HEK293T (cell line): ENCODE measurements around the gene OR52B4.
"Not testable (repeated sequence)": the region's sequence is repeated elsewhere in the genome, so short reads cannot be mapped to it uniquely, and the experiment has no call there.

Experiments
- CTCF ChIA-PET: fragments of 350-600 bp; formaldehyde crosslinking; extraction: SDS; loops from one replicate; lab custom pipeline; 2021; ENCODE audit warnings: antibody characterized with exemption, inconsistent platforms; lab: Yijun Ruan, JAX
- POLR2A ChIA-PET: fragments of 350-600 bp; formaldehyde crosslinking; extraction: SDS; loops from one replicate; lab custom pipeline; 2020; ENCODE audit warnings: antibody characterized with exemption, inconsistent platforms; lab: Yijun Ruan, JAX
- DNase-seq: peaks from one replicate; pipeline ENCODE4 v3.0.0; 2012; ENCODE audit warnings: mixed read lengths; ENCODE audit errors: extremely low spot score
- ARNT ChIP-seq: fragments of 450-650 bp; IDR thresholded peaks from 2 replicates; pipeline ENCODE4 v1.6.1; 2017; ENCODE audit warnings: mild to moderate bottlenecking
- BHLHE40 ChIP-seq: fragments of 450-650 bp; IDR thresholded peaks from 2 replicates; pipeline ENCODE4 v1.6.1; 2016; ENCODE audit warnings: mild to moderate bottlenecking, moderate library complexity, borderline replicate concordance
- CTBP1 ChIP-seq: fragments of 450-650 bp; IDR thresholded peaks from 2 replicates; pipeline ENCODE4 v1.6.1; 2016; ENCODE audit warnings: borderline replicate concordance
- ELF4 ChIP-seq: fragments of 450-650 bp; IDR thresholded peaks from 2 replicates; pipeline ENCODE4 v1.6.1; 2017; ENCODE audit warnings: antibody characterized with exemption
- FOXA1 ChIP-seq: fragments of 450-650 bp; IDR thresholded peaks from 2 replicates; pipeline ENCODE4 v1.6.1; 2016; ENCODE audit warnings: mild to moderate bottlenecking
- HDGF ChIP-seq: fragments of 450-650 bp; IDR thresholded peaks from 2 replicates; pipeline ENCODE4 v1.6.1; 2017; ENCODE audit warnings: antibody characterized with exemption, borderline replicate concordance
- L3MBTL2 ChIP-seq: fragments of 450-650 bp; conservative IDR thresholded peaks from 2 replicates; pipeline ENCODE4 v1.6.1; 2016; ENCODE audit warnings: mild to moderate bottlenecking
- SP1 ChIP-seq: fragments of 450-650 bp; IDR thresholded peaks from 2 replicates; pipeline ENCODE4 v1.6.1; 2017
- TARDBP ChIP-seq: fragments of 450-650 bp; IDR thresholded peaks from 2 replicates; pipeline ENCODE4 v1.6.1; 2016
- ZNF384 ChIP-seq: fragments of 450-650 bp; IDR thresholded peaks from 2 replicates; pipeline ENCODE4 v1.6.1; 2016
- TF ChIP-seq, protein P1 (sequence below): fragments of 450-650 bp; IDR thresholded peaks from 2 replicates; pipeline ENCODE4 v1.6.1; 2016

Gene OR52B4

DNA sequence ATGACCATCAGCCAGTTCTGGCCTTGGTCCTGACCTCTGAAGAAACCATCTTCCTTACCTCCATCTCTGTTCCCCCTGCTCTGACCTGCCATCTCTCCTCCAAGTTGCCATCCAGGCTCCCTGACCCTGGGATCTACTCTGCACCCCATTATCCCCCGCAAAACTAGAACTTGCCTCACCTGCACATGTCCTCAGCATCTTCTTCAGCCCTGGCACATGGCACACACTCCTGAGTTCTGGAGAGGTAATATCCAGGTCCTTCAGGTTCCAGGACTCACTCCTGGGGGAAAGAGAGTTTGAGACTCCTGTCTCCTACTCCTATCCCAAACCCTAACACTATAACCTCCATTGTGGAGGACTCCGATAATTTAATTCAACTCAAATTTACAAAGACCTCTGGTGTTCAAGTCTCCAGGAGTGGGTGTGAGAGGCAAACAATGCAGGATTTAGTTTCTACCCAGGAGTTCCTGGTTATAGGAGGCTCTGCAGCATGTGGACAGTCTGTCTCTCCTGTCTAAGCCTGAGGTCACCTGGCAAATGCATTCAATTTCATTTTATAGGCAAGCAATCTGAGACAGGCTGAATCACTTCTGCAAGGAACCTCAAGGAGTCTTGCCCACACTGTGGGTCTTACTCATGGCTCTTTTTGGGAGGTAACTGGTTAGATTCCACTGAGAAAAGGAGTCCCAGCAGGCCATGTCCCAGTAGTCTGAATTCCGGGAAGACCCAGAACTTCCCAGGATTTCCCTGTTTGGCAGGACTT, 18.0 kb upstream of the OR52B4 start:
- POLR2A ChIA-PET: no interaction called here
- TF ChIP-seq HDGF (no peak), BHLHE40 (no peak), ELF4 (no peak), TARDBP (no peak), ARNT (no peak), CTBP1 (no peak)
- CTCF ChIA-PET: no interaction called here
- no peak for DNase-seq

GRCh38 chr11:4381901-4382300, 13.7 kb upstream of the OR52B4 start:
- TF ChIP-seq, protein P1, sequence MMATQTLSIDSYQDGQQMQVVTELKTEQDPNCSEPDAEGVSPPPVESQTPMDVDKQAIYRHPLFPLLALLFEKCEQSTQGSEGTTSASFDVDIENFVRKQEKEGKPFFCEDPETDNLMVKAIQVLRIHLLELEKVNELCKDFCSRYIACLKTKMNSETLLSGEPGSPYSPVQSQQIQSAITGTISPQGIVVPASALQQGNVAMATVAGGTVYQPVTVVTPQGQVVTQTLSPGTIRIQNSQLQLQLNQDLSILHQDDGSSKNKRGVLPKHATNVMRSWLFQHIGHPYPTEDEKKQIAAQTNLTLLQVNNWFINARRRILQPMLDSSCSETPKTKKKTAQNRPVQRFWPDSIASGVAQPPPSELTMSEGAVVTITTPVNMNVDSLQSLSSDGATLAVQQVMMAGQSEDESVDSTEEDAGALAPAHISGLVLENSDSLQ: no peak
- TF ChIP-seq ARNT: no peak
- TF ChIP-seq ZNF384: no peak
- ChIA-PET CTCF (no interaction called here), POLR2A (no interaction called here)
- no peak for DNase-seq

DNA sequence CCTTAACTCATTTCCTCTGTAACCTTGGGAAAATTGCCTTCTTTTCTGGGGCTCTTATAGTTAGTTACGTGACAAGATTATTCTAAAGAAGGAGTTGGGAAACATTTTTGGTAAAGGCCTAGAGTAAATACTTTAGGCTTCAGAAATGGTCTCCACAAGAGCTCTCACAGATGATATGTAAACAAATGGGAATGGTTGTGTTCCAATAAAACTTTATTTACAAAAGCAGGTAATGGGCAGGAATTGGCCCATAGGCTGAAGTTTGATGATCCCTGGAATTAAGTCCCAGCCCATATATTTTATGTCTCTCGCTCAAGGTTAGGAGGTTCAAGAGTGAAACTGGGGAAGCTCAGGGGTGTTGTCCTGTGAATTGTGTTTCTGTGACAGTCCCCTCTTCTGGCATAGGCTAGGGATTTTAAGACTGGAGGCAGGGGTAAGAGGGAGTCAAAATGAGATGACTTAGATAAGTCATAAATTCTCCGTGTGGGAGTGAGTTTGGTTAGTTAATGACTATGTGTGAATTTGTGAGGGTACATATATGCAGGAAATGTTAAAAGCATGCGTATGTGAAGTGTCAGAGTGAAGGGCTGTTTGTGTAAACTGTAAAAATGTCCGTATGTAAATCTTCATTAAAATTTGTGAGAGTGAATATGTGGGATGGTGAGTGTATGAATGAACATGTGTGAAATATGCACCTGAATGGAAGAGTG, 7.4 kb upstream of the OR52B4 start:
- TF ChIP-seq ARNT: no peak
- TF ChIP-seq FOXA1: no peak
- TF ChIP-seq ELF4: no peak
- no peak for DNase-seq
- POLR2A ChIA-PET: no interaction called here
- CTCF ChIA-PET: no interaction called here

GRCh38 chr11:4370166-4370565, 2.0 kb upstream of the OR52B4 start:
- TF ChIP-seq L3MBTL2: no peak
- no peak for TF ChIP-seq FOXA1
- TF ChIP-seq SP1: no peak
- POLR2A ChIA-PET: no interaction called here
- DNase-seq: no peak
- CTCF ChIA-PET: no interaction called here

DNA sequence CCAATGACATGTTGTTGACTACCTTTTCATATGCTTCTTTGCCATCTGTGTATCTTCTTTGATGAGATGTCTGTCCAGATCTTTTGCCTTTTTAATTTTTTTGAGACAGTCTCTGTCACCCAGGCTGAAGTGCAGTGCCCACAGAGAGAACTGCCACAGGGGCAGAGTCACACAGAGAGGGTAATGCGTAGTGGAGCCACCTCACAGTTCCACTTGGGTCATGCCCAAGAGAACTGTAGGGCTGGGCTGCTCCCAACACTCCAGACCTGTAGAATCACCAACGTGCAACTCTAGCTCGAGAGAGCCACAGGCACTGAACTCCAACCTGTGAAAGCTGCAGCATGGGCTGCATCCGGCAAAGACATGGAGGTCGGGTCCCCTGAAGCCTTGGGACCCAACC, 20.0 kb downstream of the OR52B4 start:
- DNase-seq, POLR2A ChIA-PET, CTCF ChIA-PET: not testable (repeated sequence)

DNA sequence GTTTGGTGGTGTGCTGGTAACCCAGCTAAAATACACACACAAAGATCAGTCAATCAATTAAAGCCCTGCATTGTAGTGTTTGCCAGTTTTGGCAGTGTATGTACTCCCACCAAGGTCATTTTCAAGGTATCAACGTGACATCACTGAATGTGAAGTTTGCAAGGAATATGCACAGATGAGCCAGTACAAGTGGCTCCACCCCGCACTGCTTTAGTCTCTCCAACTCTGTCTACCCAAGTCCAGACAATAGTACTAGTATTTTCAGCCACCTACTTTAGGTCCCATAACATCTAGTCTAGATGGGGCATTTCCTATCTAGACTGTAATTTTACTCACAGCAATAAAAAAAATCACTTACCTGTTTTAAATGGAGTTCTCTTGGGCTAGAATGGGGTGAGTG, 22.8 kb downstream of the OR52B4 start:
- POLR2A ChIA-PET, DNase-seq, CTCF ChIA-PET: not testable (repeated sequence)

DNA sequence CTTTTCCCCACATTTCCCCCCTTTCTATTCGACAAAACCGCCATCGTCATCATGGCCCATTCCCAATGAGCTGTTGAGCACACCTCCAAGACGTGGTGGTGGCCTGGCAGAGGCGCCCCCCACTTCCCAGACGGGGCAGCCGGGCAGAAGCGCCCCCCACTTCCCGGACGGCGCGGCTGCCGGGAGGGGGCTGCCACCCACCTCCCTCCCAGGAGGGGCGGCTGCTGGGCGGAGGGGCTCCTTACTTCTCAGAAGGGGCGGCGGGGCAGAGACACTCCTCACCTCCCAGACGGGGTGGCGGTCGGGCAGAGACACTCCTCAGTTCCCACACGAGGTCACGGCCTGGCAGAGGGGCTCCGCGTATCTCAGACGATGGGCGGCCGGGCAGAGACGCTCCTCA, 33.8 kb downstream of the OR52B4 start:
- DNase-seq, POLR2A ChIA-PET, CTCF ChIA-PET: not testable (repeated sequence)
